A549 (cell line): Measurements from ENCODE around the gene TBX10.
"Not testable (repeated sequence)": the region's sequence is repeated elsewhere in the genome, so short reads cannot be mapped to it uniquely, and the experiment has no call there.

ENCODE experiments used
- CEBPB ChIP-seq, 2 experiments: fragments of >200 bp in 1 of 2; sonication (Bioruptor Twin) in 1 of 2; formaldehyde crosslinking in 1 of 2; IDR thresholded peaks; 2 replicates each; pipeline ENCODE4 v1.6.1; 2012 to 2016
- CHD2 ChIP-seq: fragments of 150-350 bp; IDR thresholded peaks from 2 replicates; pipeline ENCODE4 v1.6.1; 2014; ENCODE audit warnings: low read length; ENCODE audit not compliant: partially characterized antibody
- EP300 ChIP-seq, 2 experiments: fragments of >200 bp; sonication (Bioruptor Twin); formaldehyde crosslinking; IDR thresholded peaks; 2 replicates in 1 of 2; 3 replicates in 1 of 2; pipeline ENCODE4 v1.6.1; 2016 to 2017
- PHF8 ChIP-seq: fragments of 200-600 bp; sonication (generic); IDR thresholded peaks from 2 replicates; pipeline ENCODE4 v1.6.1; 2016; ENCODE audit warnings: low read depth, mild to moderate bottlenecking, antibody characterized with exemption, moderate library complexity, borderline replicate concordance
- POLR2A ChIP-seq: IDR thresholded peaks from 2 replicates; pipeline ENCODE4 v1.6.1; 2012; ENCODE audit warnings: mild to moderate bottlenecking, low read length
- RFX5 ChIP-seq: fragments of 450-650 bp; IDR thresholded peaks from 2 replicates; pipeline ENCODE4 v1.7.1; 2014; ENCODE audit warnings: antibody characterized with exemption, mild to moderate bottlenecking, moderate library complexity
- RNF2 ChIP-seq: fragments of 200-600 bp; sonication (generic); IDR thresholded peaks from 2 replicates; pipeline ENCODE4 v1.6.1; 2016; ENCODE audit warnings: low read depth, mild to moderate bottlenecking, antibody characterized with exemption, moderate library complexity, borderline replicate concordance
- SREBF2 ChIP-seq: fragments of 450-650 bp; IDR thresholded peaks from 2 replicates; pipeline ENCODE4 v1.6.1; 2014; ENCODE audit warnings: mild to moderate bottlenecking, moderate library complexity
- TF ChIP-seq, protein P1 (sequence below): fragments of >200 bp; sonication (Bioruptor Twin); formaldehyde crosslinking; IDR thresholded peaks from 3 replicates; pipeline ENCODE4 v1.5.1; 2016
- TF ChIP-seq, protein P2 (sequence below): fragments of 200-600 bp; sonication (generic); IDR thresholded peaks from 2 replicates; pipeline ENCODE4 v1.6.1; 2016; ENCODE audit warnings: antibody characterized with exemption, mild to moderate bottlenecking, moderate library complexity
- TF ChIP-seq, protein P3 (sequence below): fragments of 150-350 bp; IDR thresholded peaks from 2 replicates; pipeline ENCODE4 v1.6.1; 2014; ENCODE audit warnings: low read depth, mild to moderate bottlenecking, low read length

DNA sequence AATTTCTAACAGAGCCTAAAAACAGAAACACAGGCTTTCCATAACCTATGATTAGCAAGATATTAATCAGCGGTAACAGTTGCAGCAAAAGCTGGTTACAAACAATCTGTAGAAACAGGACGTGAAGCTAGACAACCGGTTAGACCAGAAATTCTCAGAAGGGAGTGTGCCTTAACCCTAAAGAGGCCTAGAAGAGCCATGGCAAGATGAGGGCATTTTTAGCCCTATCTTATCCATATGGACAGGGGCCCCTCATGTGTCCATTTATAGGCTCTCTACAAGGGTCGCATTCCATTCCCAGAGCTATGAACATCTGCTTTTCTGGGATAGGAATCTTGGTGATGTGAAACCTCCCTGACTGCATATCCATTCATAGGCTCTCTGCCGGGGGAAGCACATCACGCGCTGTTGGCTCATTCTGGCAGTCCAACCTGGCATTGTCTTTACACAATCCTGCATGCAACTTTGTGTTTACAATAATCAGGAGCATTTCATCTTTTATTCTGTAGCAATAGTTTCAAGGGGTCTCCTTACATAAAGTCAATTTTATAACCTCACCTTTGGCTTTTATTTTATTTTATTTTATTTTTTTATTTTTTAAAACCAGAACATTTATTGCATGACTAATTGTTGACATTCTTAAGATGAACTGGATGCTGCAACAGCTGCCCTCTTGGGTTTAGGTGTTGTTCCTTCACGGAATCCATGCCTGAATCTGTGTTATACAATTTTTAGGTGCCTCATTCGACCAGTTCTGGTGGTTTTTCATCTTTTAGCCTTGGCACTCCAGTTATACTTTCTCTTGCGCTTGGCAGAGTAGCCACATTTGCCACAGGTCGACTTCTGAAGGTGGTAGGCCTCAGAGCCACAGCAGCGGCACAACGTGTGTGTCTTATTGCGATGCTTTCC lies 42.8 kb upstream of the TBX10 start:
- TF ChIP-seq, protein P1, sequence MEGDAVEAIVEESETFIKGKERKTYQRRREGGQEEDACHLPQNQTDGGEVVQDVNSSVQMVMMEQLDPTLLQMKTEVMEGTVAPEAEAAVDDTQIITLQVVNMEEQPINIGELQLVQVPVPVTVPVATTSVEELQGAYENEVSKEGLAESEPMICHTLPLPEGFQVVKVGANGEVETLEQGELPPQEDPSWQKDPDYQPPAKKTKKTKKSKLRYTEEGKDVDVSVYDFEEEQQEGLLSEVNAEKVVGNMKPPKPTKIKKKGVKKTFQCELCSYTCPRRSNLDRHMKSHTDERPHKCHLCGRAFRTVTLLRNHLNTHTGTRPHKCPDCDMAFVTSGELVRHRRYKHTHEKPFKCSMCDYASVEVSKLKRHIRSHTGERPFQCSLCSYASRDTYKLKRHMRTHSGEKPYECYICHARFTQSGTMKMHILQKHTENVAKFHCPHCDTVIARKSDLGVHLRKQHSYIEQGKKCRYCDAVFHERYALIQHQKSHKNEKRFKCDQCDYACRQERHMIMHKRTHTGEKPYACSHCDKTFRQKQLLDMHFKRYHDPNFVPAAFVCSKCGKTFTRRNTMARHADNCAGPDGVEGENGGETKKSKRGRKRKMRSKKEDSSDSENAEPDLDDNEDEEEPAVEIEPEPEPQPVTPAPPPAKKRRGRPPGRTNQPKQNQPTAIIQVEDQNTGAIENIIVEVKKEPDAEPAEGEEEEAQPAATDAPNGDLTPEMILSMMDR = not testable (repeated sequence)
- TF ChIP-seq PHF8; EP300 (IDR thresholded peaks at IDR 0.05); POLR2A; RFX5; CHD2; CEBPB (IDR thresholded peaks at IDR 0.05); RNF2; SREBF2: not testable (repeated sequence)
- TF ChIP-seq, protein P2, sequence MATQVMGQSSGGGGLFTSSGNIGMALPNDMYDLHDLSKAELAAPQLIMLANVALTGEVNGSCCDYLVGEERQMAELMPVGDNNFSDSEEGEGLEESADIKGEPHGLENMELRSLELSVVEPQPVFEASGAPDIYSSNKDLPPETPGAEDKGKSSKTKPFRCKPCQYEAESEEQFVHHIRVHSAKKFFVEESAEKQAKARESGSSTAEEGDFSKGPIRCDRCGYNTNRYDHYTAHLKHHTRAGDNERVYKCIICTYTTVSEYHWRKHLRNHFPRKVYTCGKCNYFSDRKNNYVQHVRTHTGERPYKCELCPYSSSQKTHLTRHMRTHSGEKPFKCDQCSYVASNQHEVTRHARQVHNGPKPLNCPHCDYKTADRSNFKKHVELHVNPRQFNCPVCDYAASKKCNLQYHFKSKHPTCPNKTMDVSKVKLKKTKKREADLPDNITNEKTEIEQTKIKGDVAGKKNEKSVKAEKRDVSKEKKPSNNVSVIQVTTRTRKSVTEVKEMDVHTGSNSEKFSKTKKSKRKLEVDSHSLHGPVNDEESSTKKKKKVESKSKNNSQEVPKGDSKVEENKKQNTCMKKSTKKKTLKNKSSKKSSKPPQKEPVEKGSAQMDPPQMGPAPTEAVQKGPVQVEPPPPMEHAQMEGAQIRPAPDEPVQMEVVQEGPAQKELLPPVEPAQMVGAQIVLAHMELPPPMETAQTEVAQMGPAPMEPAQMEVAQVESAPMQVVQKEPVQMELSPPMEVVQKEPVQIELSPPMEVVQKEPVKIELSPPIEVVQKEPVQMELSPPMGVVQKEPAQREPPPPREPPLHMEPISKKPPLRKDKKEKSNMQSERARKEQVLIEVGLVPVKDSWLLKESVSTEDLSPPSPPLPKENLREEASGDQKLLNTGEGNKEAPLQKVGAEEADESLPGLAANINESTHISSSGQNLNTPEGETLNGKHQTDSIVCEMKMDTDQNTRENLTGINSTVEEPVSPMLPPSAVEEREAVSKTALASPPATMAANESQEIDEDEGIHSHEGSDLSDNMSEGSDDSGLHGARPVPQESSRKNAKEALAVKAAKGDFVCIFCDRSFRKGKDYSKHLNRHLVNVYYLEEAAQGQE = not testable (repeated sequence)
- TF ChIP-seq, protein P3, sequence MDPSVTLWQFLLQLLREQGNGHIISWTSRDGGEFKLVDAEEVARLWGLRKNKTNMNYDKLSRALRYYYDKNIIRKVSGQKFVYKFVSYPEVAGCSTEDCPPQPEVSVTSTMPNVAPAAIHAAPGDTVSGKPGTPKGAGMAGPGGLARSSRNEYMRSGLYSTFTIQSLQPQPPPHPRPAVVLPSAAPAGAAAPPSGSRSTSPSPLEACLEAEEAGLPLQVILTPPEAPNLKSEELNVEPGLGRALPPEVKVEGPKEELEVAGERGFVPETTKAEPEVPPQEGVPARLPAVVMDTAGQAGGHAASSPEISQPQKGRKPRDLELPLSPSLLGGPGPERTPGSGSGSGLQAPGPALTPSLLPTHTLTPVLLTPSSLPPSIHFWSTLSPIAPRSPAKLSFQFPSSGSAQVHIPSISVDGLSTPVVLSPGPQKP = not testable (repeated sequence)
